H1 (cell line): ENCODE results near the gene MAP2K5. TPM values are rescaled to one million over a fixed set of nuclear protein-coding genes. Genes with fewer than 3 reads are reported as not detected.

Experiments used
- CTCF ChIA-PET: fragments of 300-600 bp; sonication (Branson Sonifier 250); formaldehyde crosslinking; loops from one replicate; lab custom pipeline; 2021; ENCODE audit not compliant: partially characterized antibody; lab: Charles Lee
- POLR2A ChIA-PET: fragments of 300-600 bp; sonication (Branson Sonifier 250); formaldehyde crosslinking; loops from one replicate; lab custom pipeline; 2021; ENCODE audit warnings: inconsistent platforms; ENCODE audit not compliant: partially characterized antibody; lab: Charles Lee
- DNase-seq, 2 experiments: peaks; one replicate each; pipeline versions ENCODE4 v3.0.0 to v3.0.0-alpha.2; 2010 to 2022; ENCODE audit warnings: low spot score in 2 of 2, low read depth in 1 of 2, mixed read lengths in 1 of 2
- FAIRE-seq: peaks from 2 replicates; lab custom pipeline; 2011; peaks lifted over from hg19 to GRCh38; lab: Jason Lieb, UNC
- H2AFZ ChIP-seq: 2 replicates; pipeline ENCODE4 v1.8.1; 2012; ENCODE audit warnings: low read length, inconsistent platforms
- H2AK5ac ChIP-seq: 2 replicates; pipeline ENCODE4 v1.6.1; 2013; ENCODE audit warnings: low read depth, low read length
- H2BK120ac ChIP-seq: replicated peaks from 2 replicates; pipeline ENCODE3; 2013; ENCODE audit warnings: low read depth, low read length, inconsistent platforms
- H2BK12ac ChIP-seq: 2 replicates; pipeline ENCODE4 v1.6.1; 2013; ENCODE audit warnings: low read depth, low read length
- H2BK15ac ChIP-seq: 2 replicates; pipeline ENCODE4 v1.6.1; 2013; ENCODE audit warnings: low read length
- H2BK20ac ChIP-seq: 2 replicates; pipeline ENCODE4 v1.6.1; 2013; ENCODE audit warnings: low read length
- H2BK5ac ChIP-seq: 2 replicates; pipeline ENCODE4 v1.6.1; 2013; ENCODE audit warnings: low read depth, low read length
- H3K14ac ChIP-seq: 2 replicates; pipeline ENCODE4 v1.6.1; 2013; ENCODE audit warnings: inconsistent platforms; ENCODE audit not compliant: insufficient read length
- H3K18ac ChIP-seq: 2 replicates; pipeline ENCODE4 v1.6.1; 2013; ENCODE audit warnings: low read length; ENCODE audit errors: extremely low read depth
- H3K23ac ChIP-seq: 2 replicates; pipeline ENCODE4 v1.6.1; 2013; ENCODE audit warnings: inconsistent platforms; ENCODE audit not compliant: insufficient read length
- H3K23me2 ChIP-seq: 2 replicates; pipeline ENCODE4 v1.6.1; 2013; ENCODE audit warnings: low read depth, low read length
- H3K27ac ChIP-seq: 2 replicates; pipeline ENCODE4 v1.6.1; 2011; ENCODE audit warnings: low read depth, low read length, inconsistent platforms
- H3K27me3 ChIP-seq, 4 experiments: replicated peaks in 1 of 4; 1 replicate in 1 of 4; 2 replicates in 3 of 4; pipeline versions ENCODE4 v1.6.1 to v1.8.1; 2011 to 2013; ENCODE audit warnings: low read length in 3 of 4, mild to moderate bottlenecking in 3 of 4, inconsistent platforms in 2 of 4, mixed read lengths in 2 of 4, moderate library complexity in 1 of 4; ENCODE audit not compliant: control insufficient read depth in 3 of 4, insufficient read depth in 3 of 4; ENCODE audit errors: extremely low read depth in 1 of 4
- H3K36me3 ChIP-seq, 4 experiments: 2 replicates each; pipeline versions ENCODE4 v1.6.1 to v1.8.1; 2011 to 2013; ENCODE audit warnings: mild to moderate bottlenecking in 4 of 4, low read length in 3 of 4, moderate library complexity in 2 of 4, control low read depth in 1 of 4, inconsistent platforms in 1 of 4; ENCODE audit not compliant: insufficient read depth in 4 of 4, control insufficient read depth in 2 of 4
- H3K4ac ChIP-seq: replicated peaks from 2 replicates; pipeline ENCODE3; 2013; ENCODE audit warnings: low read length, low read depth, mixed read lengths, inconsistent platforms; ENCODE audit not compliant: insufficient read length
- H3K4me1 ChIP-seq, 4 experiments: replicated peaks in 1 of 4; 1 replicate in 1 of 4; 2 replicates in 3 of 4; pipeline versions ENCODE4 v1.6.1 to v1.8.1; 2011 to 2013; ENCODE audit warnings: low read length in 3 of 4, inconsistent platforms in 2 of 4, mixed read lengths in 1 of 4; ENCODE audit not compliant: insufficient read depth in 4 of 4, control insufficient read depth in 3 of 4
- H3K4me2 ChIP-seq, 2 experiments: 2 replicates each; pipeline versions ENCODE4 v1.6.1 to v1.8.1; 2011 to 2013; ENCODE audit warnings: low read depth in 2 of 2, low read length in 2 of 2, control low read depth in 1 of 2, inconsistent platforms in 1 of 2, mild to moderate bottlenecking in 1 of 2; ENCODE audit not compliant: insufficient read depth in 1 of 2
- H3K4me3 ChIP-seq, 4 experiments: fragments of 200-600, 300-600 bp in 1 of 4; sonication (generic), shearing (Covaris generic), sonication (Bioruptor Twin) in 1 of 4; 2 replicates each; pipeline versions ENCODE4 v1.5.1 to v1.8.1; 2011 to 2016; ENCODE audit warnings: low read length in 4 of 4, low read depth in 3 of 4, control low read depth in 2 of 4, inconsistent platforms in 2 of 4, mild to moderate bottlenecking in 2 of 4, mixed read lengths in 1 of 4, moderate library complexity in 1 of 4; ENCODE audit not compliant: insufficient read depth in 2 of 4; ENCODE audit errors: extremely low read depth in 1 of 4
- H3K56ac ChIP-seq: replicated peaks from 2 replicates; pipeline ENCODE3; 2013; ENCODE audit warnings: low read depth, mild to moderate bottlenecking, mixed read lengths, low read length, inconsistent platforms; ENCODE audit not compliant: insufficient read length
- H3K79me1 ChIP-seq: 2 replicates; pipeline ENCODE4 v1.6.1; 2013; ENCODE audit warnings: low read depth, low read length, control low read depth
- H3K79me2 ChIP-seq, 2 experiments: 2 replicates each; pipeline versions ENCODE4 v1.6.1 to v1.8.1; 2012 to 2013; ENCODE audit warnings: low read length in 2 of 2, mild to moderate bottlenecking in 2 of 2, inconsistent platforms in 1 of 2; ENCODE audit not compliant: insufficient read depth in 2 of 2, control insufficient read depth in 1 of 2
- H3K9ac ChIP-seq, 4 experiments: replicated peaks in 1 of 4; 1 replicate in 1 of 4; 2 replicates in 3 of 4; pipeline versions ENCODE4 v1.6.1 to v1.8.1; 2011 to 2013; ENCODE audit warnings: low read depth in 3 of 4, low read length in 3 of 4, control low read depth in 2 of 4, mild to moderate bottlenecking in 2 of 4, moderate library complexity in 2 of 4, inconsistent platforms in 1 of 4; ENCODE audit errors: extremely low read depth in 1 of 4
- H3K9me3 ChIP-seq, 2 experiments: 2 replicates each; pipeline versions ENCODE4 v1.6.1 to v1.8.1; 2012 to 2013; ENCODE audit warnings: mild to moderate bottlenecking in 2 of 2, moderate library complexity in 2 of 2, control low read depth in 1 of 2, inconsistent platforms in 1 of 2, low read depth in 1 of 2, low read length in 1 of 2, mixed read lengths in 1 of 2; ENCODE audit not compliant: insufficient read depth in 2 of 2
- H4K20me1 ChIP-seq, 2 experiments: replicated peaks in 1 of 2; 2 replicates each; pipeline versions ENCODE3 to v1.8.1; 2011 to 2013; ENCODE audit warnings: inconsistent platforms in 2 of 2, low read length in 2 of 2, mild to moderate bottlenecking in 1 of 2; ENCODE audit not compliant: insufficient read depth in 2 of 2, control insufficient read depth in 1 of 2
- H4K5ac ChIP-seq: 2 replicates; pipeline ENCODE4 v1.6.1; 2013; ENCODE audit warnings: low read length, low read depth, mixed read lengths, inconsistent platforms; ENCODE audit not compliant: insufficient read length
- H4K8ac ChIP-seq: 2 replicates; pipeline ENCODE4 v1.8.0; 2013; ENCODE audit warnings: mild to moderate bottlenecking, moderate library complexity, low read length, inconsistent platforms; ENCODE audit not compliant: insufficient read depth; ENCODE audit errors: extremely low read depth
- H4K91ac ChIP-seq: replicated peaks from 2 replicates; pipeline ENCODE3; 2013; ENCODE audit warnings: low read length, mixed read lengths, inconsistent platforms; ENCODE audit not compliant: insufficient read length
- ASH2L ChIP-seq: fragments of 200-600, 300-600 bp; sonication (generic); IDR thresholded peaks from one replicate; pipeline ENCODE4 v1.7.1; 2017; ENCODE audit warnings: low read length
- BRCA1 ChIP-seq: IDR thresholded peaks from 2 replicates; pipeline ENCODE4 v1.6.1; 2012; ENCODE audit warnings: low read depth, low read length, improper control_type of control experiment
- CBX5 ChIP-seq: fragments of 300-800, 300-1000 bp; sonication (generic); IDR thresholded peaks from 2 replicates; pipeline ENCODE4 v1.7.1; 2016; ENCODE audit warnings: antibody characterized with exemption, low read length, low read depth
- CEBPB ChIP-seq: IDR thresholded peaks from 2 replicates; pipeline ENCODE4 v1.6.1; 2012; ENCODE audit warnings: low read depth, low read length
- CHD1 ChIP-seq: IDR thresholded peaks from 2 replicates; pipeline ENCODE4 v1.6.1; 2012; ENCODE audit warnings: low read depth, low read length, improper control_type of control experiment
- CHD2 ChIP-seq: IDR thresholded peaks from 2 replicates; pipeline ENCODE4 v1.6.1; 2012; ENCODE audit warnings: low read length, improper control_type of control experiment
- SIN3A ChIP-seq, 2 experiments: IDR thresholded peaks in 1 of 2; conservative IDR thresholded peaks in 1 of 2; 2 replicates each; pipeline ENCODE4 v1.6.1; 2011 to 2012; ENCODE audit warnings: low read length in 2 of 2, improper control_type of control experiment in 1 of 2, low read depth in 1 of 2, mild to moderate bottlenecking in 1 of 2
- SIRT6 ChIP-seq: IDR thresholded peaks from one replicate; pipeline ENCODE4 v1.7.1; 2012; ENCODE audit warnings: low read length, inconsistent platforms
- SIX5 ChIP-seq: IDR thresholded peaks from 2 replicates; pipeline ENCODE4 v1.6.1; 2011; ENCODE audit warnings: mild to moderate bottlenecking, low read depth, low read length
- SP1 ChIP-seq: IDR thresholded peaks from 2 replicates; pipeline ENCODE4 v1.6.1; 2011; ENCODE audit warnings: low read depth, low read length
- SP2 ChIP-seq: IDR thresholded peaks from 2 replicates; pipeline ENCODE4 v1.6.1; 2012; ENCODE audit warnings: mild to moderate bottlenecking, low read length, inconsistent platforms
- SP4 ChIP-seq: IDR thresholded peaks from 2 replicates; pipeline ENCODE4 v1.6.1; 2012; ENCODE audit warnings: low read length, inconsistent platforms
- WGBS, 2 experiments: shearing (Covaris generic) in 1 of 2; methylation state at CpG; one replicate each; pipeline versions ENCODE4 v1.1.6 to v1.1.7; 2013 to 2015; ENCODE audit warnings: low lambda C conversion rate in 2 of 2, mixed read lengths in 2 of 2, inconsistent platforms in 1 of 2, low coverage in 1 of 2, missing lambda C conversion rate in 1 of 2; ENCODE audit not compliant: insufficient replicate concordance in 2 of 2, insufficient coverage in 1 of 2, insufficient read length in 1 of 2; ENCODE audit errors: extremely low coverage in 1 of 2, missing lambda C conversion rate in 1 of 2; 5-methylcytosine and 5-hydroxymethylcytosine counted together
- polyA plus RNA-seq, 7 experiments: library from polyadenylated mRNA; depleted of rRNA in 3 of 7; stranded (reverse) in 5 of 7; unstranded in 2 of 7; fragments of >200 nt in 5 of 7; fragments of 200-250 nt in 2 of 7; gene quantifications; 1 replicate in 5 of 7; 2 replicates in 1 of 7; 4 replicates in 1 of 7; pipeline versions ENCODE4 v1.2.1 to v1.2.3, GENCODE V29; 2011 to 2013; ENCODE audit warnings: missing spikeins in 2 of 7, mixed read lengths in 2 of 7
- total RNA-seq: library from RNA; stranded (reverse); fragmentation: NEBNext Ultra II Directional; extraction: Animal tissue kit (Norgen Biotek cat#: 25700); gene quantifications from 2 replicates; pipeline ENCODE4 v1.2.1, GENCODE V29; 2021
- TF ChIP-seq, protein P1 (sequence below): IDR thresholded peaks from 2 replicates; pipeline ENCODE4 v1.6.1; 2012; ENCODE audit warnings: inconsistent platforms
- TF ChIP-seq, protein P2 (sequence below): IDR thresholded peaks from 2 replicates; pipeline ENCODE4 v1.6.1; 2012; ENCODE audit warnings: inconsistent platforms

Gene MAP2K5
- total and polyA plus RNA-seq, 2 of the 8 experiments (the other 6 are each of a cell fraction or from before 2014, with no cell fraction given): 4.4 to 15.8 TPM

GRCh38 chr15:67854358-67854757, 311.9 kb downstream of the MAP2K5 start:
- CTCF ChIA-PET: interaction anchor here (1.0 to 3.6 kb wide), 4 partner anchors 9 to 321 kb away, joined by 3 to 15 read pairs (median 6); no protein-coding TSS in a partner anchor
- H2BK12ac ChIP-seq: peak overlapping the region; percentile 78
- TF ChIP-seq SP4 (no peak), CHD1 (no peak), ASH2L (no peak), CBX5 (no peak), SIN3A (conservative IDR thresholded peaks at IDR 0.05 in 1 of 2, IDR thresholded peaks at IDR 0.05 in 1 of 2; ENCODE audit: low read depth in 1 of 2, low read length in 2 of 2) (no peak), SIX5 (no peak), BRCA1 (no peak), SP2 (no peak), SP1 (no peak), CEBPB (no peak), CHD2 (no peak), SIRT6 (no peak)
- TF ChIP-seq, protein P1, sequence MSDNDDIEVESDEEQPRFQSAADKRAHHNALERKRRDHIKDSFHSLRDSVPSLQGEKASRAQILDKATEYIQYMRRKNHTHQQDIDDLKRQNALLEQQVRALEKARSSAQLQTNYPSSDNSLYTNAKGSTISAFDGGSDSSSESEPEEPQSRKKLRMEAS: no peak
- TF ChIP-seq, protein P2, sequence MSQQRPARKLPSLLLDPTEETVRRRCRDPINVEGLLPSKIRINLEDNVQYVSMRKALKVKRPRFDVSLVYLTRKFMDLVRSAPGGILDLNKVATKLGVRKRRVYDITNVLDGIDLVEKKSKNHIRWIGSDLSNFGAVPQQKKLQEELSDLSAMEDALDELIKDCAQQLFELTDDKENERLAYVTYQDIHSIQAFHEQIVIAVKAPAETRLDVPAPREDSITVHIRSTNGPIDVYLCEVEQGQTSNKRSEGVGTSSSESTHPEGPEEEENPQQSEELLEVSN: no peak

More at GRCh38 chr15:67854358-67854757, 311.9 kb downstream of the MAP2K5 start:
- H2BK5ac ChIP-seq: peak overlapping the region; percentile 41; the same call in 1 of the 2 replicates
- no peak for DNase-seq
- peak overlapping the region; percentile 18 for H4K91ac ChIP-seq
- no peak overlapping the region for H3K14ac ChIP-seq
- peak overlapping the region; percentile 30 for H3K4ac ChIP-seq
- no peak overlapping the region for H3K9ac ChIP-seq
- H2AK5ac ChIP-seq: 0 out of 2 replicates have a peak overlapping the region, but pooled peaks have one; percentile 25
- no peaks in the 10 kb centered on the region; a peak in 1 of 4 replicates for H3K9me3 ChIP-seq
- H4K5ac ChIP-seq: no peak overlapping the region
- no peak overlapping the region for H3K23ac ChIP-seq
- no peak overlapping the region for H3K56ac ChIP-seq
- peak overlapping the region; percentile 93 for H2BK15ac ChIP-seq
- peak overlapping the region in 1 of 2 experiments; percentile 42; a peak in 1 of 4 replicates for H3K4me2 ChIP-seq
- H2BK120ac ChIP-seq: no peak overlapping the region
- WGBS, 2 experiments: 88% methylated on average over 1 of the region's 1 CpG; no CpG with 5 or more reads in 1 of the 2 experiments
- no peaks in the 10 kb centered on the region for H3K23me2 ChIP-seq
- H3K36me3 ChIP-seq: no peaks in the 10 kb centered on the region
- H4K20me1 ChIP-seq: no peaks in the 10 kb centered on the region
- peak overlapping the region; percentile 10; the same call in 1 of the 2 replicates for H3K18ac ChIP-seq
- no peak overlapping the region for H4K8ac ChIP-seq
- no peak overlapping the region for H3K4me3 ChIP-seq
- peaks cover 6 to 16% (median 9%) of the 10 kb centered on the region in 4 experiments; a peak in 5 of 7 replicates for H3K4me1 ChIP-seq
- POLR2A ChIA-PET: interaction anchor here (0.7 to 1.8 kb wide), 2 partner anchors 9 to 210 kb away, joined by 3 to 9 read pairs; no protein-coding TSS in a partner anchor
- no peaks in the 10 kb centered on the region for H3K79me2 ChIP-seq
- H2BK20ac ChIP-seq: peak overlapping the region; percentile 53; the same call in 1 of the 2 replicates
- H2AFZ ChIP-seq: no peak overlapping the region
- FAIRE-seq: no peak
- no peaks in the 10 kb centered on the region for H3K79me1 ChIP-seq
- peaks cover 0 to under 1% (median 0%) of the 10 kb centered on the region in 4 experiments; a peak in 1 of 7 replicates for H3K27me3 ChIP-seq
- H3K27ac ChIP-seq: peak overlapping the region; percentile 59; the same call in 1 of the 2 replicates
